HG02943 (cell line): ENCODE results near the gene PZP.

Experiments used
- ATAC-seq: cut with Tn5 transposase; IDR thresholded peaks from one replicate; pipeline ENCODE4 v1.9.1; 2021; ENCODE audit warnings: mild to moderate bottlenecking, low read depth, moderate library complexity; ENCODE audit not compliant: unreplicated experiment

The PZP gene

DNA sequence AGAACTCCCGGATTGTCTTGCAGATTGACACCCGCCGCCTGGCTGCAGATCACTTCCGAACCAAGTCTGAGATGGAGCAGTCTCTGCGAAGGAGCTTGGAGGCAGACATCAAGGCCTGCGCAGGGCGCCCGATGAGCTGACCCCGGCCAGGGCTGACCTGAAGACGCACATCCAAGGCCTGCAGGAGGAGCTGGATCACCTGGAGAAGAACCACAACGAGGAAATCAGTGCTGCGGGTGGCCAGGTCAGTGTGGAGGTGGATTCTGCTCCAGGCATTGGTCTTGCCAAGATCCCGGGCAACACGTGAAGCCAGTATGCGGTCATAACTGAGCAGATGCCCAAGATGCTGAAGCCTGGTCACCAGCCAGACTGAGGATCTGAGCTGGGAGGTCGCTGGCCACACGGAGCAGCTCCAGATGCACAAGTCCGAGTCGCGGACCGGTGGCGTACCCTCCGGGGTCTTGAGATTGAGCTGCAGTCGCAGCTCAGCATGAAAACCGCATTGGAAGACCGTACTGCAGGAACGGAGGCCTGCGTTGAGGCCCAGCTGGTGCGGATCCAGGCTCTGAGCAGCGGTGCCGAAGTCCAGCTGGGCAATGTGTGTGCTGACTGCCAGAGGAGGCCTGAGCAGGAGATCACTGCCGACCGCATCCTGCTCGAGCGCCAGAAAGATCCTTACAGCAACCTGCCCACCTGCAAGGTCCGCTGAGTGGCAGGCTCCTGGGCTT is 80.1 kb downstream of the PZP start:
- ATAC-seq, result no peak

DNA sequence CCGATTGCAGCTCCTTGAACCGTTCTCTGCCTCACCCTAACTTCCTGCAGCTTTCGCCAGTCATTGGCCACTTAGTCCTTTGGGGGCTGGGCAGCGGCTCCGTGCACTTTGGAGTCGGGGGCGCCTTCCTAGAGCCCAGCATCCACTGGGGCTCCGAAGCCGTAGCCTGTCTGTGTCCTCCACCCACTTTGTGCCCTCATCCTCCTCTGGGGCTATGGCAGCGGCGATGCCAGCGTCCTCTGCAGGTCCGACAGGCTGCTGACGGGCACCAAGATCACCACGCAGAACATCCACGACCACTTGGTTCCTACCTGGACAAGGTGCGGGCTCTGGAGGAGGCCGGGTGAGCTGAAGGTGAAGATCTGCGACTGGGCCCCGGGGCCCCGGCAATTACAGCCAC is 80.7 kb downstream of the PZP start:
- ATAC-seq, result no peak

DNA sequence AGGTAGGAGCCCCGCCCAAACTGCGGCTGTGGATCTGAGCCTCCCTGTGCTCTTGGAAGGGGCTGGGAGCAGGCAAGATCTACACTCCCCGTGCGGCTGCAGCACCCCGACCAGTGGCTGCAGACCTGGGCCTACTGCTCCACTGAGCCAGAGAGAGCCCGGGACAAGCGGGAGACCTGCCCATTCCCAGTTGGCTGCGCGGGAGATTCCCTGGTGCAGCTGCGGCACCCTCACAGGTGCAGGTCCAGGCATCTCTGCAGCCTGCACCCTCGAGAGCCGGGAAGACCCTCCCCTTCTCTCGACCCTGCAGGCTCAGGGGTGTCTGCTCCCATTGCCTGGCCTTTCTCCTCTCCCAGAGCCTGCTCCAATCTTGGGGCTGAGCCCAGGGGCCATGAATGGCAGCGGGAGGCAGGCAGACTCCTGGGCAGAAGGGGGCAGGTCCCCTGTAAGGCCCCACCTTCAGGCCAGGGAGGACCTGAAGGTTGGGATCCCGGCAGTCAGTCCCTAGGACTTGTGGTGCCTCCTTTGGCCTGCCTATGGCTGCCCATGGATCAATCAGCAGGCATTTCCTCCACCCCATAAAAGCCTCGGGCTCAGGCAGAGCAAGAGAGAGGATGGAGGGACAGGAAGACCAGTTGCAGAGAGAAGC is 83.7 kb downstream of the PZP start:
- no peak for ATAC-seq

DNA sequence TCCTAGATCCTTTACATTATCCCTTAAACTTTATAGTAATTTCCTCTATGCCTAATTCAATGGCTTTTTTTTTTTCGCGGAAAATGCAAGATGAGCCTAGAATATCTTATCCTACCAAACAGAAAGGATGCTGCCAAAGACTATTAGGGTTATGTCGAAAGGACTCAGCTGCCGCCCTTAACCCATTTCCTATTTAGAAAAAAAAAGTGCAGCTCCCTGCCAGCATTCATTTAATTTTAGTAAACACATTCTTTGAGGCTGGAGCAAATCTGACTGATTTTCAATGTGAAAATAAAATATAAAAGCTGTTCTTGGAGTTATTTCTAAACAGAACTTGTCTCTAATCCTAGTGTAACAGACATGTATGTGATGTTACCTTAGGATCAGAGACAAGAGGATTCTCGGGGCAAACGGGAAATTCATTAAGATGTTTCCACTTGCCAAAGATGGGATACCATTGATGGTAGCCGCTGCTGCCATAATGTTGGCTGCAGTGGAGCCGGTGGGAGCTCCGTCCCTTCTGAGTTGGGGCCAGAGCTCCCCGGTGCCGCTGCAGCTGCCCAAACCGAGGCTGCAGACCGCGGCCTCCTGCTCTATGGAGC is 84.3 kb downstream of the PZP start:
- ATAC-seq, result no peak

DNA sequence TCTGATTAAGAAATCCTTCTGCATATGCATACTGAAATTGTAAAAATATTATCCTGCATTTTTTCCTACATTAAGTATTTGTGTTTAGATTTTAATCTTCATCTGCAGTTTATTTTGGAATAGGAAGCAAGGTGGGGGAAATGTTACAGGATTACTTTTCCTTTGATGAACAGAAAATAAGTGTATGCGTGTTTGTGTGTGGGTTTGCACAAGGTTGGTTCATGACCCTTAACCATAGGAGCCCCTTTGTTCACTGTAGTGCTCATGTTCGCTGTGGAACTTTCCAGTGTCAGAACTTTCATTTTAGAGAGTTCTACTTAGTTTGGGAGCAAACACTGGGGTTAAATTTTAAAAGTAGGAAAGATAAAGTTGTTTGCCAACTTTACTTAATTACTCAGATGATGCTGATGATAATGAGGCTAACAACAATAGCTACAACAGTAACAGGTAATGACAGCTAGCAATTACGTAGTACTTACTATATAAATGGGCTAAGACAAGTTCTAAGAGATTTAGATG is 86.0 kb downstream of the PZP start:
- ATAC-seq, result no peak

DNA sequence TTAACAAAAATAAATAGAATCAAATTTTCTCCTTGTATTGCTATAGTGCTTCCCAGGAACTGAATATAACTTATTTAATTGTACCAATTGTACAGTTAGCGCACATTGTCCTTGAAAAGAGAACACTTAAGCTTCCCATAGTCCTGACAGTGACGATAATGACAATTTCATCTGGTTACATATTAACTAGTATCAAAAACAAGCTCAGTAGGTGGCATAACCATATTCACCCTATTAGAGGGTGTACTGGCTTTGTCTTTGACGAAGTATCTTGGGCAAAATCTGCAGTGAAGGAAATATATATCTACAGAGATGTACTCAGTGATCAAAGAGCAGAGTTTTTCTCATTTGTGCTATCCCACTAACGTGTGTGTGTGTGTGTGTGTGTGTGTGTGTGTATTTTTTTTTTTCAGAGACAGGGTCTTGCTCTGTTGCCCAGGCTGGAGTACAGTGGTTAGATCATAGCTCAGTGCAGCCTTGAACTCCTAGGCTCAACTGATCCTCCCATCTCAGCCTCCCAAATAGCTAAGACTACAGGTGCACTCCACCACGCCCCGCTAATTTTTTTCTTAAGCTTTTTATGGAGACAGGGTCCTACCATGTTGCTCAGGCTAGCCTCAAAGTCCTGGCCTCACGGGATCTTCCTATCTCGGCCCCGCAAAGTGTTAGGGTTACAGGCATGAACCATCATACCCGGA is 87.6 kb downstream of the PZP start:
- no peak for ATAC-seq

DNA sequence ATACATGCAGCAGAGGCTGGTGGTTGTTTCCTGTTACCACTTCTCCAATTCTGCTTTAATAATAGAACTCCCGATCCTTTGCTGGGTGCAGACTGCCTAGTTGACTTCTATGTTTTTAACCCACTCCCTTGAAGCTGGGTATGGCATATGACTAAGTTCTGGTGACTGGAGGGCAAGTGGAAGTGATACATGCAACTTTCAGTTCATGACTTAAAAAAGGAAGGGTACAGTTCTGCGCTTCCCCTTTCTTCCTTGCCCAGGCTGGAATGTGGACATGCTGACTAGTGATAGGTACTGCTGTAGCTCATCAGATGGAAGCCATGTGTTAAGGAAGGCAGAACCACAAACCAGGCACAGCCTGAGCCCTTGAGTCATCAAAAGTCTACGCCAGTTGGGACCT is 90.0 kb downstream of the PZP start:
- ATAC-seq, result no peak

DNA sequence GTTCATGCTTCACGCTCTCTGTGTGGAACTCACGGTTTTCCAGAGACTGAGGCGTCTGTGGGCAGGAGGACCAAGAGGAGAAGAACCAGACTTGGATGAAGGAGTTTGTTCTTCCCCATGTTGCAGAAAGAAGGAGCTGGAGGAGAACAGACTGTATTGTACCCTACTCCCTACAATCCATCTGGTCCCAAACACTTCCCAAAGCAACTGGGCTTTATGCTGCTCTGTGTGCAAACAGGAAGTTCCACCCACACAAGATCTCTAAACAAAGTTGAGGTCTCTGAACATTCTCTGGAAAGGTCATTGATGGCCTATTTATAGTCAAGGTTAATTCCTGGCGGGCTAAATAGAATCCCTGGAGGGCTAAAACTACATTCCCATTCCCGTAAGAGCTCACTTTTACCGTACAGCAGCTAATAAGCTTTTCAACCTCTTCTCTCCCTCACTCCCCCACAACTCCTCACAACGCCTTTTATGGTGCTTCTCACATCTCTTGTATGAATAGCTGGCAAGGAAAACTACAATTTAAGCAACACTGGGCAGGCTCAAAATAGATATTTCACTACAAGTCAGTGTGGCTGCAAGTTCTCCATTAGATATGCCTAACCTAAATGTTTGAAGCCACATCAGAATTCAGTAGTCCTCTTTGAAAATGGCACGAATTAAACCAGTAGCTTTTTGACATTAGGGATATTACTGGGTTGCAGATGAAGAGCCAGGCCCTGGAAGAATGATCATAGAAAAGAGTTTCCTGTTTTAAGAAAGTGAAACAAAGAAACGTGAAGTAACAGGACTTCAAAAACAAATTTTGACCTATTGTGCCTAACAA is 92.2 kb downstream of the PZP start, which contains the start of gene A2M:
TSS of gene A2M (minus strand) at position 189 of the 829 bp plus-strand sequence. CDS start at position 119, 70 bp downstream.
- ATAC-seq, result no peak

DNA sequence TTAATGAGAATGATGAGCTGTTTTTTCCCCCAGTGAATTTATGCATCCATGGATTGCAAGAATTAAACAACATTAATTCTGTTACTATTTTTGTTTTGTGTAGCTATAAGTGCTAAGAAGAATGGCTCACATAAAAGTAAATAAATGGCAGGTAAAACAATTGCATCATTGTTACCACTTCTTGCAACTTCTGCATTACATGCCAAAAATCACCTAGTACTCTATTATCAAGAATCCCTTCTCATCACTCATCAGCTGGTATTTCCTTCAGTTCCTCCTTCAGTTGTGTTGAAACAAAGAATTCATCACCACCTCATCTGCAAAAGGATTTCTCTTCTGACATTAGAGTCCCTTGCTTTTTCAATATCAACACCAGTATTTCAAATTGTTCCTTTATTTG is 93.2 kb downstream of the PZP start:
- ATAC-seq, result no peak

DNA sequence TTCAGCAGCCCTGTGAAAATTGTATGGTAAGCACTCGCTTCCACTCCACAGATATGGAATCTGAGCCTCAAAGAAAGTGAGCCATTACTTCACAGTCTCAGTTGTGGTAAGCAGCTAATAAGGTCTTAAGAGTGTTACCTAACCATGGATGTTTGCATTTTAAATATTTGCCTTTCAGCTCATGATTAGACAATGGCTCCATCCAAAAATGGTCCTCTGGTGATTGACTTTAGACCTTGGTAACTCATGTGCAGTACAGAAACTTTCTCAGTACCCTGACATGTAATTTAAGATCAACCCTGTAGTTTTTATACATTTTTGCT is 94.2 kb downstream of the PZP start:
- ATAC-seq, result no peak

DNA sequence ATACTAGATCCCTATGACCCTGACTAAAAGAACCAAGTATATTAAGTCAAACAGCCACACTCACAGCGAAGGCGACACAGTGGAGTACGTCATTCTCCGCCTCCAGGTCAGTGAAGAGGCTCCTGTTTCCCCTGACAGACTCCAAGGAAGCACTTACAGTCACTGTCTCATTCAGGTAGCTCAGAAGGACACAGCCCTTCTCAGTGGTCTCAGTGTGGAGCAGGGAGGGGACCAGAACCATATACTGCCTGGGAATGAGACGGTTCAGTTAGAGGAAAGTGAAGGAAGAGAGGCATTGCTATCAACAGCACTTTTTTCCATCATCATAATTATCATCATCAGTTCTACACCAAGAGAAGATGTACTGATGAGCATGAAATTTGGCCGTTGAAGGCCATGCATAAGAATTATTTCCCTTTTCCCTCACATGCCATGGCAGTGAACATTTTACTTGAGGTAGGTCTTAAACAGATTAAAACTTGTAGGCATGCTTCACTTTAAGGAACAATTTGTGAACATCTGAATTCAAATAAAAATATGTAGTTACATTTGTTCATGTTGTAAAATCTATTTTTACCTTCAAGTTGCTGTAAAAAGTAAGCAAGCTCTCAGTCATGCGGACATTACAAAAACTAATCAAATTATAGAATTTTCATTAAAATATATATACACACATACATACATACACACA is 94.8 kb downstream of the PZP start:
- ATAC-seq, result no peak

DNA sequence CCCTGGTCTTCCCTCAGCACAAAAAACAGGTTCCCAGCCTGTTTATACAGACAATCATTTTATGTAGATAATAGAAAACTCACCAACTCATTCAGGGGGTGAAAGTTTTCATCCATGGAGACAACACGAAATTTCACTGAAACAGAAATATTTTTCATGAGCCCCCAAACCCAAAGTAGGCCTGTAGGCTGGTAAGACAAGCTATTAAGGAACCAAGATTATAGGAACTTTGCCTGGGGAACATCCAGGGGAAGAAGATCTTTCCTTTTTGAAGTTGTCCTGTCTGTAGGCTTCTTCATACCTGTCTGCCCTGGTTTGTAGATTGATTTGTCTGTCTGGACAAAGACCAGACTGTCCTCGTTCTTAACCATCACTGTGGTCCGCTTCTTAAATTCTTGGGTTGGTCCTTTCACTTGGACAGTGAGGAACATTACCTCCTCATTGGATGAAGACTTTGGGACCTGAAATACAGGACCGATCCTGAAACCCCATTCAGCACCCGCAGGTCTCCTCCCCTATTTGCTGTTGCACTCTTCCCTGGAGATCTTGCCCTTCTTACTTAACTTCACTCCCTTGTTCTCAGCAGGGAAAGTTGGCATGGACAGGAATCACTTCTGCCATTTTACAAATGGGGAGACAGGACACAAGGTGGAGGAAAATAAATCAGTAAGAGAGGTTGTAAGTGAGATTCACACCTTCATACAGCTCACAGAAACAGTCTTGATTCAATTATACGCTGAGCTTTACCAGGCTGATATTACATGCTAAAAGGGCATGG is 95.9 kb downstream of the PZP start:
- no peak for ATAC-seq

DNA sequence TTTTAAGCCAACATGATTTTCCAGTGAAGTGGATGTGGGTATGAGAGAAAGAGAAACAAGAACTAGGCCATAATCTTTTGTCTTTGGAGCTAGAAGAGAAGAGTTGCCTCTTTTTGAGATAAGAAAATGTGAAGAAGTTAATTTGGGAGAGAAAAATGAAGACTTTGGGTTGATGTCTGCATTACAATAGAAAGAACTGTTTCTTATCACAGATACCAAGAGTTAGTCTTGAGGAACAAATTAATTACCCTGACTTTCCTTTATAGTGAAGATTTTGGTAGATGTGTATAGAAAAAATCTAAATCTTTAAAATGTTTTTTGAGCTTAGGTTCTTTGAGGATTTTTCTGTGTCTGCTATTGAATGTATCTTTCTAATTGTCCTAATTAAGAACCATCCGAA is 96.7 kb downstream of the PZP start:
- no peak for ATAC-seq

DNA sequence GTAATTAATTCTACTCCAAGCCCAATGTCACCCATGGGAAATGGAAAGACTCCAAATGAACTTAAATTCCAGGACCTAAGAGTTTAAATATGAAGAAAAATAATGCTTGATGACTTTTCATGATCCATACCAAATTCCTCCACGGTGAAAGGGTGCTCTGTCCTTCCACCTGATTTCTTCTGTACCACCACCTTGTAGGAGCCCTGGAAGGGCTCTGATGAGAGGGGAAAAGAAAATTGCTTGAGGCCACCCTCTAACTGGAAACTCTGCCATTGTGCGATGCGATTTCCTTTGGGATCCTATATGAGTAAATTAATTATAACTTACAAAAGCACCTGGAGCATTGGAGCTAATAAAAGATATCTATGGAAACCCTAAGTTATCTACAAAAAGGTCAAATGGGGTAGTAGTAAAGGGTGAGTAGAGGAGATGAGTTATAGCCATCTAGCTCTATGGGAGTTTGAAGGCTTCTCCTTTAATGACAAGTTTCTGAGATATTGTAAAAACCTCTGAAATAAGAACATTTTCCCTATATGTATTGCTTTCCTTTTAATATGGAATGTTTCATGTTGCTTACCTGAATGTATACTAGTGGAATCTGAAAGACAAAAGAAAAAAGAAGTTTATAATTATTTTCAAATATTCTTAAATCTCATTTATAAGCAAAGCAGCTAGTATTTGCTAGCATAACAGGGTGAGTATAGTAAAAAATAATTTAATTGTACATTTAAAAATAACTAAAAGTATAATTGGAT is 98.3 kb downstream of the PZP start:
- ATAC-seq, result no peak

DNA sequence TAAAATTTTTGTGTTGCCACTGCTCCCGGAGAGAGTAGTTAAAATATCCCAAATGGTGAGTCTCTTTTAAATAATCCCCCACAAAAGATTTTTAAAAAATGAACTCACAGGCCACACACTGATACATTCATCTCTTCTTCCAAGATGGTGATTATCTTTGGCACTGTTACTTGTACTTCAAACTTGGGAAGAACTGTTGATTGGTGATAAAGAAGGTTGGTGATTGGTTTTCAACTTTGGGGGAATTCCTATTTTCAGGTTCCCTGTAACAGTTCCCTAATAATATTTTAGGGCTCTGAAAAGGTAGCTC is 99.0 kb downstream of the PZP start:
- ATAC-seq, result no peak

DNA sequence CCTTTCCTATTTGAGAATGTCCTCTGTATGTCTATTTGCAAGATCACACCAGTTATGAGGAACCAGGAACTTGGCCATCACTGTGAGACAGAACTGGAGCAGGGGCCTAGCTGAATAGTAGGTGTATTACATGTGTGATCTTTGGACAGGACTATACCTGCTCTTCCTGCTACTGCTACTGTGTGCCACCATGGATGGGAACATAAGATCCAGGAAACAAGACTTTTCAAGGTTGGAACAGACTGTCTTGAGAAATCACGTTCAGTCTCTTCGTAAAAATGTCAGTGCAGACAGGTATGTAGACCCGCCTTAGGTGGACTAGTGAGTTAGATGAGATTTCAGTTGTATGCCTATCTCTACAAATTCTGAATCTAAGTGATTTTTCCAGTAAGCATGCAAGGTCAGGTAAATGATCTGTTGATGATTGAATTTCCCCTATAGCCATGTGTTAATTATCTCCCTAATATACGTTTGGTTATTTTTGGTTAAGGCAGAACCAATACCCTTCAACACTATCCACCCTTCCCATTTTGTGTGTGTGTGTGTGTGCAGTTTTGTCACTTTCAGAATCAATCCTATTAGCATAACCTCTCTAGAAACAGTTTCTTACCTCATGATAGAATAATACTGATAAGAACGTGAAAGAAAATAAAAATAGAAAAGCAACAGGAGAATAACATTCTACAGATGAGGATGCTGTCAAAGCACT is 99.5 kb downstream of the PZP start:
- ATAC-seq, result no peak

DNA sequence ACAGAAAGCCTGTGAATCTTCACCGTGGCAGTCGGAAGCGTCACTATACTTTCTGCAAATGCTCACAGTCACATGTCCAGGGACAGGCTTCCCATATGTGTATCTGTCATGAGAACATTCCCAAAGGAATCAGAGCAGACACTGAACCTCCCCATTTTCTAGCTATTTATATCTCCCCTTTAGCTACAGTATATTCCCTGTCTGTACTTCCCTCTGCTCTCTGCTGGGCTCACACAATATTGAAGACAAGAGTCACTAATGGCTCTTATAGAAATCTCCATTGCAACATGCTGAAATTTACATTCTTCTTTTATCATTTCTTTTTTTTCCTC is 100.7 kb downstream of the PZP start:
- no peak for ATAC-seq
